ENCODE measurements around the gene VPS8. TPM values are rescaled to one million over a fixed set of nuclear protein-coding genes. Genes with fewer than 3 reads are reported as not detected.

Gene VPS8
- total and polyA plus RNA-seq, 7 donors: 11.4 to 52.6 (median 30.8) TPM

DNA sequence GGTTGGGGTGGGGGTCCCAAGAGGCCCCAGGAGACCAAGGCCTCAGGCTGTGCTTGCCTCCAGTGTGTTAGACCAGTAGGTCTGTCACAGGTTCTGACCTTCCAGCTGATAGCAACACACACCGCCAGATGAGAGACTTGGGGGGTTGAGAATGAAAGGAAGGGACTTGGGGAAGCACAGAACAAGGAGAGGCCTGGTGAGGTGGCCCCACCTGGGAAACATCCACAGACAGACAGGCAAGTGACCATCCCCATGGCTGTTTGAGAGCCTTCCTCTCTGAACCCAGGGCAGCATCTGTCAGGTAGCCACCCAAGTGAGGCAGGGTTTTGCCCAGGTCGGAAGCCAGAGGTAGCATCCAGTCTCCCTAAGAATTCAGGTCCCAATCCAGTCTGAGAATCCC is 35.0 kb upstream of the VPS8 start:
- TF ChIP-seq, protein P1, sequence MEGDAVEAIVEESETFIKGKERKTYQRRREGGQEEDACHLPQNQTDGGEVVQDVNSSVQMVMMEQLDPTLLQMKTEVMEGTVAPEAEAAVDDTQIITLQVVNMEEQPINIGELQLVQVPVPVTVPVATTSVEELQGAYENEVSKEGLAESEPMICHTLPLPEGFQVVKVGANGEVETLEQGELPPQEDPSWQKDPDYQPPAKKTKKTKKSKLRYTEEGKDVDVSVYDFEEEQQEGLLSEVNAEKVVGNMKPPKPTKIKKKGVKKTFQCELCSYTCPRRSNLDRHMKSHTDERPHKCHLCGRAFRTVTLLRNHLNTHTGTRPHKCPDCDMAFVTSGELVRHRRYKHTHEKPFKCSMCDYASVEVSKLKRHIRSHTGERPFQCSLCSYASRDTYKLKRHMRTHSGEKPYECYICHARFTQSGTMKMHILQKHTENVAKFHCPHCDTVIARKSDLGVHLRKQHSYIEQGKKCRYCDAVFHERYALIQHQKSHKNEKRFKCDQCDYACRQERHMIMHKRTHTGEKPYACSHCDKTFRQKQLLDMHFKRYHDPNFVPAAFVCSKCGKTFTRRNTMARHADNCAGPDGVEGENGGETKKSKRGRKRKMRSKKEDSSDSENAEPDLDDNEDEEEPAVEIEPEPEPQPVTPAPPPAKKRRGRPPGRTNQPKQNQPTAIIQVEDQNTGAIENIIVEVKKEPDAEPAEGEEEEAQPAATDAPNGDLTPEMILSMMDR (IDR thresholded peaks at IDR 0.05): no peak
- H3K36me3 ChIP-seq (ENCODE audit: insufficient read depth in 1 of 2, low read depth in 1 of 2): no peaks in the 10 kb centered on the region
- peaks cover 0 to 16% (median 2%) of the 10 kb centered on the region in 3 donors for H3K27me3 ChIP-seq (ENCODE audit: insufficient read depth in 3 of 3, low read length in 2 of 3)
- DNase-seq (no peak), ATAC-seq (no peak)
- no peaks in the 10 kb centered on the region for H3K4me1 ChIP-seq
- H3K27ac ChIP-seq: no peak overlapping the region
- H3K4me3 ChIP-seq: no peak overlapping the region
- no peaks in the 10 kb centered on the region for H3K9me3 ChIP-seq
- WGBS, 3 donors: 92 to 100% (median 93%) methylated on average over 2 of the region's 2 CpGs
- intact Hi-C loops (cut with DNase I): loop anchor here in 1 of 2 donors (1.0 to 10.0 kb wide), 3 partner anchors 50 to 402 kb away; partner anchors contain the start of genes EPHB3 and THPO

DNA sequence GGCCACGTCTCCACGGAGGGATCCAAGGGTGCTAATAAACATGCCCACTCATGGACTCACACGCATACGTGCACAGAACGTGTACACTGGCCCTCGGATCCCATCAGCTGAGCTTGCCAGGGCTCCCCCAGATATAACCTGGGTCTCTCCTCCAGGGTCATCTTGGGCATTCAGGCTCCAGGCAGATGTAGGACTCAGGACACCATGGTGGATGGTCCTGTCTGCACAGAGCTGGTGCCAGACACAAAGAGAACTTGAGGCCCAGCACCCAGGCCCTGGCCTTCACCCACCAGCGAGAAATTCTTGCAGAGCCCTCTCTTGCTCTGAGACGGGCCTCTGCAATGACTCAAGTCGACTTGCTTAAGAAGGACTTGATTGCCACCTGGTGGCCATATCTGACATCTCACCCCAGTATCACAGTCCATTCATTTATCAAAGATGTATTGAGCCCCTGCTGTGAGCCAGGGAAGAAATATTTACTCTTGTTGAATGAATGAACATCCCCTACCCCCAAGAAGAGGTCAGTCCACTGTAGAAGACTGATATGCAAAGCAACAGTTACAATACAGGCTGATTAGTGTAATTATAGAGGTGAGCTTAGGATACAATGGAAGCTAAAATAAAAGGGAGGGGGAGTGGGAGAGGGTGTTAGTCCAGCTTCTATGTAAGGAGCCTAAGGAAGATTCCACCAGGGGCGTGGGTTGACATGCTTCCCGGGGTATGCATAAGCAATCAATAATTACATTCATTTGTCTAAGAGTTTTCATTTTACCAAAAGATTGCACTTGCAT is 34.2 kb upstream of the VPS8 start:
- Histone ChIP-seq H3K36me3 (ENCODE audit: insufficient read depth in 1 of 2, low read depth in 1 of 2) (no peaks in the 10 kb centered on the region), H3K9me3 (no peaks in the 10 kb centered on the region), H3K4me1 (no peaks in the 10 kb centered on the region), H3K27ac (no peak overlapping the region), H3K4me3 (no peak overlapping the region), H3K27me3 (ENCODE audit: insufficient read depth in 3 of 3, low read length in 2 of 3) (peaks cover 0 to 16% (median 2%) of the 10 kb centered on the region in 3 donors)
- intact Hi-C loops (cut with DNase I): loop anchor here in 1 of 2 donors (1.0 to 10.0 kb wide), 3 partner anchors 50 to 403 kb away; partner anchors contain the start of genes EPHB3 and THPO
- ATAC-seq (peak; percentile 90 to 98 (median 96)), DNase-seq (peak; percentile 87 to 89)
- WGBS, 3 donors: 26 to 34% (median 30%) methylated on average over 11 of the region's 11 CpGs
- TF ChIP-seq, protein P1 (IDR thresholded peaks at IDR 0.05): peak; percentile 96

DNA sequence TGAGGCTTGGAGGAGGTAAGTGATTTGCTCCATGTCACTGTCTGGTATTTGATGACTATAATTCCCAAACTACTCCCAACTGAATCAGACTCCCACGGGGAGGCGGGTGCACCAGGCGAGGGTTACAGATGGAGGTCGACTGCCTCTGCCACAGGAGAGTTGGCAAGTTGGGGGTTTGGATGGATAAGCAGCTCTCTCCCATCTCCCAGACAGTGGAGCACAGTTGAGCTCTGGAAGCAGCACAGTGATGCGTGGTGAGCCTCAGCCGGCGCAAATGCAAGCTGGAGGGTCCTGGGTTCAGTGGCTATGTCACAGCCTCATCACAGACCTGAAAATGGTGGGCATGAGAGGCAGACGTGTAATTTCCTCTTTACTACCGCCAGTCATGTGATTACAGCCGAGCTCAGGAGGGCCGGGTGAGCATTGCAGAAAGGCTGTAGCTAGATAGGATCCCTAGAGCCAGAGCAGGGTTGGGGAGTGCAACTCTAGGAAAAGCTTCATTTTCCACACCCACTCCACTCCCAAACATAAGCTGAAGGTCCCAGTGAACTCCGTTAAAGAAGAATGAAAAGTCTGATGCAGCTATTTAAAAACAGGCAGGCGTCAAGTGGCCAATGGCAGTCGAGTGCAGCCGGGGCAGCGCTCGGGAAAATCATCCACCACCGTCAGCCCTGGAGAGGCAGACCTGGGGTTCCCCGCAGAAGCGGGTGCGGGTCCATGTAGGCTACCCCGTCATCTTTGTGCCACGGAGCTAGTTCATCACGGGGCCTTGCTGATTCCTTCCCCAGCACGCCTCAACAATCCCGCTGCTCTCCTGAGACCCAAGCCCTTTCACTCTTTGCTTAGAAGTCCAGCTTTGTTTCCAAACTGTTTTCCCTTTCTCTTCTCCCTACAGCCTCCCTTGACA is 33.3 kb upstream of the VPS8 start:
- no peaks in the 10 kb centered on the region for H3K36me3 ChIP-seq (ENCODE audit: insufficient read depth in 1 of 2, low read depth in 1 of 2)
- H3K27ac ChIP-seq: no peak overlapping the region
- no peaks in the 10 kb centered on the region for H3K4me1 ChIP-seq
- intact Hi-C loops (cut with DNase I): loop anchor here (1.0 to 10.0 kb wide), 3 partner anchors 51 to 404 kb away; partner anchors contain the start of genes EPHB3 (in 1 of the 2) and THPO (in 1 of the 2)
- H3K4me3 ChIP-seq: no peak overlapping the region
- H3K9me3 ChIP-seq: no peaks in the 10 kb centered on the region
- no peak for DNase-seq
- peaks cover 0 to 16% (median 2%) of the 10 kb centered on the region in 3 donors for H3K27me3 ChIP-seq (ENCODE audit: insufficient read depth in 3 of 3, low read length in 2 of 3)
- TF ChIP-seq, protein P1 (IDR thresholded peaks at IDR 0.05): no peak
- no peak for ATAC-seq
- 39 to 45% (median 44%) methylated on average over 26 of the region's 26 CpGs for WGBS, 3 donors

DNA sequence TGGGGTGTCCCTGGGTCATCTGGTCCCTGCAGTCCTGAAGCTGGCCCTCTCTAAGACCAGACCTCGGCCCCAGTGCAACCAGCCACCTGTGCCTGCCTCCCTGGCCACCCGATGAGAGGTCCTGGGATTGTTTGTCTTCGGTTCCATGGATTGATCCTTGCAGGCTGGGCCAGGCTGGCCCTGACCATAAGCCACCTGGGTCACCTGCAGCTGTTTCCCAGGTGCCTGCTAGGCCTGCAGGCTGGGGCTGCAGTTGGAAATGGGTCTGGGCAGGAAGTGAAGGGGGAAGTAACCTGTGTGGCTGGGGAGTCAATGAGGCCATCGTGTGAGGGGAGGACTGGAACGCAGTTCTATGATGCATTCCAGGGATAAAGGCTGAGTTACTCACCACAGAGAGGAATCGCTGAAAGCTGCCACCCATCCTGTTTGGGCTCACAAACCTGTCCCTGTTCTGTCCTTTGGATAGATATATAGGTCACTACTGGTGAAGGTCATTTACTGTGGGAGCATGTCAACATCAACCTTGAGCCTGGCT is 30.9 kb upstream of the VPS8 start:
- H3K27ac ChIP-seq: no peak overlapping the region
- H3K36me3 ChIP-seq (ENCODE audit: insufficient read depth in 1 of 2, low read depth in 1 of 2): no peaks in the 10 kb centered on the region
- WGBS, 3 donors: 74 to 81% (median 74%) methylated on average over 6 of the region's 6 CpGs
- no peak overlapping the region for H3K4me3 ChIP-seq
- intact Hi-C loops (cut with DNase I): no loop called here
- no peaks in the 10 kb centered on the region for H3K4me1 ChIP-seq
- TF ChIP-seq, protein P1 (IDR thresholded peaks at IDR 0.05): no peak
- no peaks in the 10 kb centered on the region for H3K9me3 ChIP-seq
- DNase-seq (peak in 1 of 2 donors; percentile 29), ATAC-seq (no peak)
- H3K27me3 ChIP-seq (ENCODE audit: insufficient read depth in 3 of 3, low read length in 2 of 3): peaks cover 0 to 16% (median 2%) of the 10 kb centered on the region in 3 donors
